ENCODE data around the gene SYT2. TPM values are rescaled to one million over a fixed set of nuclear protein-coding genes. Genes with fewer than 3 reads are reported as not detected.
A peak's percentile ranks its signal among the peaks of the same experiment; 100 is the strongest.
"Not testable (repeated sequence)": the region's sequence is repeated elsewhere in the genome, so short reads cannot be mapped to it uniquely, and the experiment has no call there.

Gene SYT2
- total RNA-seq, 1 donor from 2014 or later = 2.6 TPM

GRCh38 chr1:202725526-202725925 lies 15.3 kb upstream of the SYT2 start:
- no peak for TF ChIP-seq CTCF (conservative IDR thresholded peaks at IDR 0.05)
- H3K4me3 Mint-ChIP-seq = no peak overlapping the region
- no peak for DNase-seq (ENCODE audit: low read depth, low spot score)
- H3K27ac Mint-ChIP-seq (ENCODE audit: unreplicated experiment) = no peak overlapping the region
- peaks cover 21% of the 10 kb centered on the region for H3K36me3 Mint-ChIP-seq (ENCODE audit: low read depth)
- H3K9me3 Mint-ChIP-seq = no peaks in the 10 kb centered on the region
- peaks cover 6% of the 10 kb centered on the region for H3K4me1 Mint-ChIP-seq
- H3K27me3 Mint-ChIP-seq (ENCODE audit: low read depth) = no peaks in the 10 kb centered on the region

- Mint-ChIP-seq H3K27me3 (ENCODE audit: low read depth) (peaks cover 3% of the 10 kb centered on the region), H3K27ac (ENCODE audit: unreplicated experiment) (no peak overlapping the region), H3K36me3 (ENCODE audit: low read depth) (peaks cover 8% of the 10 kb centered on the region), H3K4me1 (peaks cover 10% of the 10 kb centered on the region), H3K4me3 (no peak overlapping the region), H3K9me3 (no peaks in the 10 kb centered on the region)
- no peak for DNase-seq (ENCODE audit: low read depth, low spot score)
- no peak for TF ChIP-seq CTCF (conservative IDR thresholded peaks at IDR 0.05)
Observed at GRCh38 chr1:202723708-202724107, 13.5 kb upstream of the SYT2 start.

GRCh38 chr1:202723046-202723445 lies 12.8 kb upstream of the SYT2 start:
- not testable (repeated sequence) for H3K27ac Mint-ChIP-seq (ENCODE audit: unreplicated experiment); H3K4me1 Mint-ChIP-seq; H3K4me3 Mint-ChIP-seq; DNase-seq (ENCODE audit: low read depth, low spot score); H3K9me3 Mint-ChIP-seq; H3K27me3 Mint-ChIP-seq (ENCODE audit: low read depth); H3K36me3 Mint-ChIP-seq (ENCODE audit: low read depth)

GRCh38 chr1:202716654-202717053 lies 6.4 kb upstream of the SYT2 start:
- no peak for DNase-seq (ENCODE audit: low read depth, low spot score)
- Mint-ChIP-seq H3K9me3 (no peaks in the 10 kb centered on the region), H3K4me1 (peaks cover 17% of the 10 kb centered on the region), H3K27ac (ENCODE audit: unreplicated experiment) (no peak overlapping the region), H3K4me3 (no peak overlapping the region), H3K36me3 (ENCODE audit: low read depth) (no peaks in the 10 kb centered on the region), H3K27me3 (ENCODE audit: low read depth) (peaks cover 39% of the 10 kb centered on the region)
- no peak for TF ChIP-seq CTCF (conservative IDR thresholded peaks at IDR 0.05)

- H3K9me3 Mint-ChIP-seq; H3K4me3 Mint-ChIP-seq; H3K27ac Mint-ChIP-seq (ENCODE audit: unreplicated experiment); DNase-seq (ENCODE audit: low read depth, low spot score); H3K36me3 Mint-ChIP-seq (ENCODE audit: low read depth): not testable (repeated sequence)
- peaks cover 59% of the 10 kb centered on the region for H3K27me3 Mint-ChIP-seq (ENCODE audit: low read depth)
- H3K4me1 Mint-ChIP-seq = peaks cover 17% of the 10 kb centered on the region
Observed at GRCh38 chr1:202714202-202714601, 3.9 kb upstream of the SYT2 start.

GRCh38 chr1:202713110-202713509 lies 2.9 kb upstream of the SYT2 start:
- TF ChIP-seq CTCF (conservative IDR thresholded peaks at IDR 0.05) = no peak
- H3K4me3 Mint-ChIP-seq = peak overlapping the region; percentile 39
- H3K27me3 Mint-ChIP-seq (ENCODE audit: low read depth) = peaks cover 70% of the 10 kb centered on the region
- H3K27ac Mint-ChIP-seq (ENCODE audit: unreplicated experiment) = no peak overlapping the region
- no peak for DNase-seq (ENCODE audit: low read depth, low spot score)
- H3K36me3 Mint-ChIP-seq (ENCODE audit: low read depth) = no peaks in the 10 kb centered on the region
- no peaks in the 10 kb centered on the region for H3K9me3 Mint-ChIP-seq
- peaks cover 17% of the 10 kb centered on the region for H3K4me1 Mint-ChIP-seq
